Activated naive CD8-positive, alpha-beta T cell treated with anti-CD3 and anti-CD28 coated beads, Interleukin-2, amount 10 ng/mL, durations not matched to agents 7 days and 5 days (primary cell): ENCODE measurements around the gene FARS2. TPM values are rescaled to one million over a fixed set of nuclear protein-coding genes. Genes with fewer than 3 reads are reported as not detected.

Source experiments
- ATAC-seq: fragments of 150-1000 bp; cut with Tn5 transposase; one replicate; pipeline ENCODE4 v1.10.0; 2021; ENCODE audit warnings: low read depth, moderate library complexity
- POLR2A ChIA-PET: fragments of 350-600 bp; sonication (Branson Sonifier 250); formaldehyde crosslinking; loops from one replicate; lab custom pipeline; 2021; ENCODE audit warnings: antibody characterized with exemption; lab: Charles Lee
- DNase-seq: peaks from one replicate; pipeline ENCODE4 v3.0.0; 2021
- H3K27ac Mint-ChIP-seq: one replicate; pipeline ENCODE4 v1.8.0; 2022; ENCODE audit warnings: mild to moderate bottlenecking, mixed read lengths
- H3K27me3 Mint-ChIP-seq: one replicate; pipeline ENCODE4 v1.8.0; 2022; ENCODE audit warnings: mild to moderate bottlenecking, moderate library complexity, mixed read lengths
- H3K36me3 Mint-ChIP-seq: one replicate; pipeline ENCODE4 v1.8.0; 2021; ENCODE audit warnings: mild to moderate bottlenecking, mixed read lengths
- H3K4me1 Mint-ChIP-seq: one replicate; pipeline ENCODE4 v1.8.0; 2021; ENCODE audit warnings: mixed read lengths
- H3K4me3 Mint-ChIP-seq: one replicate; pipeline ENCODE4 v1.8.0; 2022; ENCODE audit warnings: mild to moderate bottlenecking, moderate library complexity, mixed read lengths
- H3K9me3 Mint-ChIP-seq: one replicate; pipeline ENCODE4 v1.8.0; 2021; ENCODE audit warnings: mixed read lengths
- total RNA-seq, 2 experiments: library from RNA; stranded (reverse); gene quantifications; one replicate each; pipeline ENCODE4 v1.2.3, GENCODE V29; 2021

FARS2 gene
- total RNA-seq, 2 experiments from 2014 or later = 15.5 to 18.4 TPM

- Mint-ChIP-seq H3K36me3 (peaks cover 6% of the 10 kb centered on the region), H3K27ac (no peak overlapping the region), H3K27me3 (no peaks in the 10 kb centered on the region), H3K4me3 (no peak overlapping the region), H3K4me1 (peaks cover 5% of the 10 kb centered on the region), H3K9me3 (no peaks in the 10 kb centered on the region)
- POLR2A ChIA-PET = no interaction called here
- DNase-seq = no peak
- ATAC-seq = no peak
Measured at GRCh38 chr6:5353971-5354370, 92.7 kb downstream of the FARS2 start.

DNA sequence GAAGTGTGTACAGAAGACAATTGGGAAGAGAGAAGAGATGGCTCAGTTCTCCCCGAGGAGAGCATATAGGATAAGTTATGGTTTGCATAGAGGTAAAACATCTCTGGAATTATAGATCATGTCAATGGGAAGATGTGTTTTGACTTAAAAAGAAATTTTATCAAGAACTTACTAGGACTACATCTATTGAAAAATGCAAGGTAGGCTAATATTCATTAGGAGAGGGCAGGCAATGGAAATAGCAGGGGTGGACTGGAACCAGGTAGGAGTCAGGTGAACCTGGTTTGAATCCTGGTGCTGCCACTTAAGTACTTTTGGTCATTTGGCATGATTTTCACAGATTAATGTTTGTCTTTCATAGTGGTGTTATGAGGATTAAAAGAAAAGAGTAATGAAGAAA lies 96.2 kb downstream of the FARS2 start:
- Mint-ChIP-seq H3K4me1 (peaks cover 5% of the 10 kb centered on the region), H3K27ac (no peak overlapping the region), H3K9me3 (no peaks in the 10 kb centered on the region), H3K4me3 (no peak overlapping the region), H3K27me3 (no peaks in the 10 kb centered on the region), H3K36me3 (no peaks in the 10 kb centered on the region)
- ATAC-seq = no peak
- no peak for DNase-seq
- POLR2A ChIA-PET = no interaction called here

GRCh38 chr6:5359417-5359816 lies 98.1 kb downstream of the FARS2 start:
- no peak overlapping the region for H3K4me3 Mint-ChIP-seq
- POLR2A ChIA-PET = no interaction called here
- no peak overlapping the region for H3K27ac Mint-ChIP-seq
- no peaks in the 10 kb centered on the region for H3K27me3 Mint-ChIP-seq
- no peaks in the 10 kb centered on the region for H3K4me1 Mint-ChIP-seq
- no peaks in the 10 kb centered on the region for H3K36me3 Mint-ChIP-seq
- H3K9me3 Mint-ChIP-seq = no peaks in the 10 kb centered on the region
- DNase-seq (no peak), ATAC-seq (no peak)

DNA sequence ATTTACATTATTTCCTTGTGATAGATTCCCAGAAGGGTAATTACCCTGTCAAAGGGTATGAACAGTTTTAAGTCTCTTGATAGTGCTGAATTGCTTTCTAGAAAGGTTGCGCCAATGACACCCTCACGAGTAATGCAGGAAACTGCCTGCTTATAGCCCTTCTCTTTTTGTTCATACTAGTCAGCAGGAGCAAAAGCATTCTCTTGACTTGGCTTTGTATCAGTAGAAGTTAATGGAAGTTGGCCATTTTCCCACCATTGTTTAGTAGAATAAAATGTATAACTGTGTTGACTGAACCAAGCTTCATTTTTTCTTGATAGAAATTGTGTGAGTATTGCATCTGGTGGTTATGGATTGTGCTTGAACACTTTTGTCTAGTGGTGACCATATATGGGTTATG lies 100.1 kb downstream of the FARS2 start:
- Mint-ChIP-seq H3K27me3 (no peaks in the 10 kb centered on the region), H3K9me3 (no peaks in the 10 kb centered on the region), H3K27ac (no peak overlapping the region), H3K4me1 (no peaks in the 10 kb centered on the region), H3K4me3 (no peak overlapping the region), H3K36me3 (no peaks in the 10 kb centered on the region)
- ATAC-seq (no peak), DNase-seq (no peak)
- POLR2A ChIA-PET = no interaction called here

DNA sequence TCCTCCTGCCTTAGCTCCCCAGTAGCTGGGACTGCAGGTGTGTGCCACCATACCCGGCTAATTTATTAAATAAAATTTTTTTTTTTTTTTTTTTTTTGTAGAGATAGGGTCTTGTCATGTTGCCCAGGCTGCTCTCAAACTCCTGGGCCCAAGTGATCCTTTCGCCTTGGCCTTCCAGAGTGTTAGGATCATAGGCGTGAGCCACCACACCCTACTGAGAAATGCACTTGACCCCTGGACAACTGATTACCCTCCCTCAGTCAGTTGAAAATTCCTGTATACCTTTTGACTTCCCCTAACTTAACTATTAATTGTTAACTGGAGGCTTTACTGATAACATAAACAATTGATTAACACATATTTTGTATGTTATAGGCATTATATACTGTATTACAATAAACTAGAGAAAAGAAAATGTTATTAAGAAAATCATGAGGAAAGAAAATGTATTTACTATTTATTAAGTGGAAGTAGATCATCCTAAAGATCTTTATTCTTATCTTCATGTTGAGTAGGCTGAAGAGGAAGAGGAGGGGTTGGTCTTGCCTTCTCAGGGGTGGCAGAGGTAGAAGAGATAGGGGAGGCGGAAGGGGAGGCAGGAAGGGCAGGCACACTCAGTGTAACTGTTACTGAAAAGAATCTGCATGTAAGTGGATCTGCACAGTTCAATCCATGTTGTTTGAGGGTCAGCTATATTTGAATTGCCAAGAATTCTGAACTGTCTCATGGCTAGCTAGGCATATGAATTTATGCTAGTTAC lies 104.3 kb downstream of the FARS2 start:
- H3K36me3 Mint-ChIP-seq = no peaks in the 10 kb centered on the region
- POLR2A ChIA-PET = no interaction called here
- H3K4me3 Mint-ChIP-seq = no peak overlapping the region
- no peak overlapping the region for H3K27ac Mint-ChIP-seq
- ATAC-seq (no peak), DNase-seq (no peak)
- H3K9me3 Mint-ChIP-seq = no peaks in the 10 kb centered on the region
- H3K4me1 Mint-ChIP-seq = no peaks in the 10 kb centered on the region
- H3K27me3 Mint-ChIP-seq = no peaks in the 10 kb centered on the region

DNA sequence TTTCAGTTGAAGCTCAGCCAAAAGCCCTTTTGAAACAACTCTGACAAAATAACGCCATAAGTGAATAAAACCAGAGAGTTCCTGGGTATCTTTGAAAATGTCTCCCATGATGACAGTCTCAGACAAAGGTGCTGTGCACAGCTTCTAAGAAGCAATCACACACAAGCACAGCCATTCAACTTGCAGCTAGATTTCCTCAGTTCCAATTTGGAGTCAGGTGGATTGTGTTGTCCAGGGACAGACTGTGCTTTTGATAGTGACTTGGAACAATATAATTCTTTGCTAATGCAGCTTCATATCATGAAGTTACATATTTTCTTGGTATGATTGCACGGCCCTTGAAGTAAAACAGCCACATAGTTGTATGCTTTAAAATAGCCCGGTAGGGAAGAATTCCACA lies 105.6 kb downstream of the FARS2 start:
- H3K27ac Mint-ChIP-seq = no peak overlapping the region
- ATAC-seq (no peak), DNase-seq (no peak)
- no peaks in the 10 kb centered on the region for H3K36me3 Mint-ChIP-seq
- POLR2A ChIA-PET = interaction anchor here (0.5 kb wide), 1 partner anchor 20 kb away, joined by 3 read pairs; no protein-coding TSS in a partner anchor
- no peaks in the 10 kb centered on the region for H3K9me3 Mint-ChIP-seq
- H3K27me3 Mint-ChIP-seq = no peaks in the 10 kb centered on the region
- no peak overlapping the region for H3K4me3 Mint-ChIP-seq
- H3K4me1 Mint-ChIP-seq = no peaks in the 10 kb centered on the region

GRCh38 chr6:5367510-5367909 lies 106.2 kb downstream of the FARS2 start:
- no peak for DNase-seq
- Mint-ChIP-seq H3K4me3 (no peak overlapping the region), H3K27me3 (no peaks in the 10 kb centered on the region), H3K27ac (no peak overlapping the region), H3K9me3 (no peaks in the 10 kb centered on the region), H3K4me1 (no peaks in the 10 kb centered on the region), H3K36me3 (no peaks in the 10 kb centered on the region)
- POLR2A ChIA-PET = interaction anchor here (0.5 kb wide), 1 partner anchor 21 kb away, joined by 3 read pairs; no protein-coding TSS in a partner anchor
- ATAC-seq = no peak

DNA sequence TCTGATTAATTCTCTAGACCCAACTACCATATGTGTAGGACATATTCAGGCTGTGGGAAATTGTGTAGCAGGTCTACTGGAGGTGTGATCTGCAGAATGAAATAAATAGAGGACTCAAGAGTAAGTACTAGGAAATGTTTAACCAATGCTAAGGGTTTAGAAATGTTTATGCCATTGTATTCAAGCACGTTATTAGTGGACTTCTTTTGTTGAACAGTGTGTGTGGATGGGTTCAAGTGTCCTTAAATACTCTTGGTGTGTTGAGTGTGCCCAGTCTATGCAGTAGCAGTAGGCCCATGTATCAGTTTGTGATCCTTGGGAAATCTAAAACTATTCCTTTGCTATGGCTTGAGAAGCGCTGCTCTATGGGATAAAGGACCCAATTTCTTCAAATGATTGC lies 112.1 kb downstream of the FARS2 start:
- Mint-ChIP-seq H3K9me3 (no peaks in the 10 kb centered on the region), H3K4me3 (no peak overlapping the region), H3K27me3 (no peaks in the 10 kb centered on the region), H3K4me1 (no peaks in the 10 kb centered on the region), H3K36me3 (no peaks in the 10 kb centered on the region), H3K27ac (no peak overlapping the region)
- POLR2A ChIA-PET = no interaction called here
- ATAC-seq (no peak), DNase-seq (no peak)

DNA sequence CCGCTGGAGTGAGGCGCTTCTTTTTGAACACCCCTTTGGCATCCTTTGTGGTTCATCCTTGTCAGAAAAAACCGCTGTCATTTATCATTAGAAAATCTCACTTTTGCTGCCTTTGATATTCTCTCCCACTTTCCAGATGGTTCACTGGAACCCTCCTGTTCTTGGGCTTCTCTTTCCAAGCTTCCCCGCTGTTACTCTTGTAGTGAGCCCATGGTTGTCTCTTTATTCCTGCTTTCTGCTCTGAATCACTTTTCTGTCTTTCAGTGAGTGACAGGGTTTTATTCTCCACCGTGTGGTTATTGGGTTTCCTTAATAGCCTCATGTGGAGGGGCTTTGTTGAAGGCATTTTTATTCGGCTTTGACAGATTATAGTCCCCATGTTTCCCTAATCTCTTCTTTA lies 117.0 kb downstream of the FARS2 start:
- Mint-ChIP-seq H3K4me3 (no peak overlapping the region), H3K27ac (no peak overlapping the region), H3K9me3 (no peaks in the 10 kb centered on the region)

GRCh38 chr6:5379647-5380242 lies 118.4 kb downstream of the FARS2 start:
- H3K4me1 Mint-ChIP-seq = no peaks in the 10 kb centered on the region
- H3K27ac Mint-ChIP-seq = no peak overlapping the region
- peaks cover 1% of the 10 kb centered on the region for H3K36me3 Mint-ChIP-seq
- H3K9me3 Mint-ChIP-seq = no peaks in the 10 kb centered on the region
- no peak overlapping the region for H3K4me3 Mint-ChIP-seq
- POLR2A ChIA-PET = no interaction called here
- DNase-seq (no peak), ATAC-seq (no peak)
- no peaks in the 10 kb centered on the region for H3K27me3 Mint-ChIP-seq

More for the DNA sequence above, 117.0 kb downstream of the FARS2 start:
- no peak for DNase-seq
- no peaks in the 10 kb centered on the region for H3K27me3 Mint-ChIP-seq
- POLR2A ChIA-PET = no interaction called here
- peaks cover 1% of the 10 kb centered on the region for H3K36me3 Mint-ChIP-seq
- H3K4me1 Mint-ChIP-seq = no peaks in the 10 kb centered on the region
- no peak for ATAC-seq

GRCh38 chr6:5383856-5384255 lies 122.5 kb downstream of the FARS2 start:
- H3K9me3 Mint-ChIP-seq = no peaks in the 10 kb centered on the region
- DNase-seq (no peak), ATAC-seq (no peak)
- no peak overlapping the region for H3K27ac Mint-ChIP-seq
- H3K36me3 Mint-ChIP-seq = peaks cover 1% of the 10 kb centered on the region
- H3K4me3 Mint-ChIP-seq = no peak overlapping the region
- no peaks in the 10 kb centered on the region for H3K4me1 Mint-ChIP-seq
- no peaks in the 10 kb centered on the region for H3K27me3 Mint-ChIP-seq
- POLR2A ChIA-PET = no interaction called here

GRCh38 chr6:5384276-5384675 lies 123.0 kb downstream of the FARS2 start:
- Mint-ChIP-seq H3K27me3 (no peaks in the 10 kb centered on the region), H3K27ac (no peak overlapping the region), H3K4me1 (no peaks in the 10 kb centered on the region), H3K36me3 (peaks cover 1% of the 10 kb centered on the region), H3K9me3 (no peaks in the 10 kb centered on the region), H3K4me3 (no peak overlapping the region)
- ATAC-seq (no peak), DNase-seq (no peak)
- POLR2A ChIA-PET = no interaction called here

DNA sequence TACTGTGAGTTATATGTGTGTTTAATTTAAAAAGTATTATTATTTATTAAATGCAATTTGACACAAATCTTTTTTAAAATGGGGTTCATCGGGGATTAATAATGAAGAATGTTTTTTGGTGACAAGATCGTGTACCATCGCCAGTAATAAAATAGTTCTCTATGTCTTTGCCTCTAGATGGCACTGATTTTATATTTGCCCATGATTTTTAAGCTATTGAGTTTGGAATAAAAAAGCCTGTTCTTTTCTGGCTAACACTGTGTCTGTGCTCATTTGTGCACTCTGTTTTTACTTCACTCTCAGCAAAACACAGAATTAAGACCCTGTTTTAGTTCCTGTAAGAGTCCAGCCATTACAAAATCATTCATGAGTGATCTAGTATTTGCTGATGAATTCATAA lies 127.0 kb downstream of the FARS2 start:
- no peaks in the 10 kb centered on the region for H3K9me3 Mint-ChIP-seq
- H3K4me1 Mint-ChIP-seq = no peaks in the 10 kb centered on the region
- H3K4me3 Mint-ChIP-seq = no peak overlapping the region
- no peak for ATAC-seq
- no peak for DNase-seq
- H3K27ac Mint-ChIP-seq = no peak overlapping the region
- H3K27me3 Mint-ChIP-seq = no peaks in the 10 kb centered on the region
- no peaks in the 10 kb centered on the region for H3K36me3 Mint-ChIP-seq
- POLR2A ChIA-PET = no interaction called here

- DNase-seq (no peak), ATAC-seq (no peak)
- no peaks in the 10 kb centered on the region for H3K36me3 Mint-ChIP-seq
- H3K27ac Mint-ChIP-seq = no peak overlapping the region
- H3K4me1 Mint-ChIP-seq = no peaks in the 10 kb centered on the region
- no peaks in the 10 kb centered on the region for H3K27me3 Mint-ChIP-seq
- no peak overlapping the region for H3K4me3 Mint-ChIP-seq
- POLR2A ChIA-PET = no interaction called here
- no peaks in the 10 kb centered on the region for H3K9me3 Mint-ChIP-seq
Measured at GRCh38 chr6:5389086-5389745, 127.9 kb downstream of the FARS2 start.
